Renal pelvis (tissue), 3 donors: Measurements from ENCODE around the gene OTUD6A. TPM values are rescaled to one million over a fixed set of nuclear protein-coding genes. Genes with fewer than 3 reads are reported as not detected.

Experiments
- polyA plus RNA-seq, 3 donors: library from polyadenylated mRNA; unstranded; fragments of 120-200 nt; gene quantifications; one replicate each; pipeline ENCODE4 v1.2.1, GENCODE V29; 2013; ENCODE audit not compliant: insufficient read length in 3 of 3

The OTUD6A gene
- polyA plus RNA-seq, 3 donors = not detected

Other genes starting within 250 kb of the OTUD6A start
- not detected for gene AWAT2, start 12.5 kb upstream of the OTUD6A start, polyA plus RNA-seq
- gene IGBP1, start 71.0 kb downstream of the OTUD6A start, polyA plus RNA-seq = 100 to 1,000 TPM in 2 of 3 donors, 10 to 100 TPM in 1; 88.0 to 104 (median 100) TPM
- gene DGAT2L6, start 115.0 kb downstream of the OTUD6A start, polyA plus RNA-seq = under 1 TPM in 1 of 3 donors, not detected in 2; 0.22 TPM
- under 1 TPM in 1 of 3 donors, not detected in 2; 0.13 TPM for gene AWAT1, start 172.2 kb downstream of the OTUD6A start, polyA plus RNA-seq
- gene P2RY4, start 197.7 kb downstream of the OTUD6A start, polyA plus RNA-seq = under 1 TPM; 0.14 to 0.68 (median 0.56) TPM
- 1 to 10 TPM in 2 of 3 donors, under 1 TPM in 1; 0.51 to 1.7 (median 1.4) TPM for gene ARR3, start 205.9 kb downstream of the OTUD6A start, polyA plus RNA-seq
- 1 to 10 TPM in 2 of 3 donors, under 1 TPM in 1; 0.85 to 1.3 (median 1.2) TPM for gene RAB41, start 219.7 kb downstream of the OTUD6A start, polyA plus RNA-seq
- gene PDZD11, start 227.5 kb downstream of the OTUD6A start, polyA plus RNA-seq = 10 to 100 TPM; 48.8 to 59.1 (median 58.5) TPM
- 10 to 100 TPM; 17.0 to 20.6 (median 17.7) TPM for gene KIF4A, start 227.6 kb downstream of the OTUD6A start, polyA plus RNA-seq